ENCODE results near the gene SORT1.
"Not testable (repeated sequence)": the region's sequence is repeated elsewhere in the genome, so short reads cannot be mapped to it uniquely, and the experiment has no call there.

Gene SORT1

GRCh38 chr1:109379422-109379821 is 18.3 kb downstream of the SORT1 start:
- DNase-seq: no peak

- DNase-seq: no peak
Measured at GRCh38 chr1:109377698-109378097, 20.0 kb downstream of the SORT1 start.

DNA sequence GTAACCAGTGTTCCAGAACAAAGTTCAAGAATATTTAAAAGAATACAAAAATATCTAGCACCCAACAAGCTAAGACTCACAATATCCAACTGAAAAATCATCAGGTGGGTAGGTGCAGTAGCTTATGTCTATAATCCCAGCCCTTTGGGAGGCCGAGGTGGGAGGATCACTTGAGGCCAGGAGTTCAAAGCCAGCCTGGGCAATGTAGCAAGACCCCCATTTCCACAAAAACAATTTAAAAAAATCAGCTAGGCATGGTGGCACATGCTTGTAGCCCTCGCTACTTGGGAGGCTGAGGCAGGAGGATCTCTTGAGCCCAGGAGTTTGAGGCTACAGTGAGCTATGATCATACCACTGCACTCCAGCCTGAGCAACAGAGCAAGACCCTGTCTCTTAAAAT is 24.0 kb downstream of the SORT1 start:
- not testable (repeated sequence) for DNase-seq

GRCh38 chr1:109373126-109373525 is 24.6 kb downstream of the SORT1 start:
- DNase-seq: no peak

DNA sequence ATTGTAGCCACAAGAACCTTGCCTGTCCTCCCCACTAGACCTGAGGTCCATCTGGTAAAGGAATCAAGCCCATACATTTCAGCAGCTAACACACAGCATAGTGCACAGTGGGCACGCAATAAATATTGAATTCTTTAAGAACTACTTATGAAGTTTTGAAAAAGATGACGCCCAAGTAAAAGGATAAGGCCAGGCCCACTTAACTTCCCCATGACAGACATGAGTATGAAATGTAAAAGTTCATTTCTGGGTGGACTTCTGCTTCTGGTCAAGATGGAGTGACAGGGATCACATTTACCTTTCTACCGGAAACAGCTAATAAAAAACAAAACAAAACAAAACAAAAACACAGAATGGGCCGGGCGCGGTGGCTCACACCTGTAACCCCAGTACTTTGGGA is 25.4 kb downstream of the SORT1 start:
- DNase-seq: no peak

GRCh38 chr1:109371341-109371739 is 26.4 kb downstream of the SORT1 start:
- no peak for DNase-seq

DNA sequence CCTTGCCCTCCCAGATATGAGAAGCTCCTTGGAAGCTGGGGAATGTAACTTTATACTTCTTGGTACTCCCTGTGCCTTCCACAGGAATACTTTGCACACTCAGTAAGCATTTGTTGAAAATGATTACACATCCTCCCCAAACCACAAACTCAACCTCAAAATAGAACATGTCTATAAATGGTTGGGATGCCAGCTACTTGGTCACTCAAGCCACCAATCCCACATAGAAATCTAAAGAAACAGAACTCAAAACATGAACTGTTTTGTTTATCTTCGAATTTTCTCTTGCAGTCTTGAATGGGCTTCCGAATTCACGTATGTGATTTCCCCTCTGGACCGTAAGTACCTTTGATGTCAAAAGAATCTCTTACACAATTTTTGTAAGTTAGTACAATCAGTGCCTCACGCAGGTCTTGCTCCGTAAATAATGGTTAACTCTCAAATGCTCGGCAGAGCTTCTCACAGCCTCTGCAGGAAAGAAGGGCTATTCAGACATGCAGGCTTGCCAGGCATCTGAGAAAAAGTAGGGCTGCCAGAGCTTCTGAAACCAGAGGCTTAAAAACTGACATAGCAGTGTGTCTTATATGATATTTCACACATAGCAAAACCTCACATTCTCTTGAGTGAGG is 26.9 kb downstream of the SORT1 start:
- DNase-seq: no peak

- no peak for DNase-seq
Measured at GRCh38 chr1:109369167-109369746, 28.5 kb downstream of the SORT1 start.

GRCh38 chr1:109368464-109368863 is 29.3 kb downstream of the SORT1 start:
- DNase-seq: no peak

GRCh38 chr1:109367626-109368025 is 30.1 kb downstream of the SORT1 start:
- DNase-seq: no peak

- no peak for DNase-seq
Measured at GRCh38 chr1:109365642-109366204, 32.0 kb downstream of the SORT1 start.

- DNase-seq: no peak
Measured at GRCh38 chr1:109361649-109362048, 36.1 kb downstream of the SORT1 start.

DNA sequence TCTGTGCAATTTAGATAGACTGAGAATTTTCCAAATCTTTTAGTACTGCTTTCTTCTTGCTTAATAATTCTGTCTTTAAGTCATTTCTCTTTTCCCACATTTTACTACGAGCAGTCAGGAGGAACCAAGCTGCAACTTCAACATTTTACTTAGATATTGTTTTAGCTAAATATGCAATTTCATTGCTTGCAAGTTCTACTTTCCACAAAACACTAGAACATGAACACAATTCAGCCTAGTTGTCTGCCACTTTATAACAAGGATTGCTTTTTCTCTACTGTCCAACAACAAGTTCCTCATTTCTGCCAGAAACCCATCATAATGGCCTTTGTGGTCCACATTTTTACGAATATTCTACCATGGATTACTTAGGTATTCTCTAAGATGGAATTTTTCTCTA is 36.6 kb downstream of the SORT1 start:
- DNase-seq: no peak

GRCh38 chr1:109357616-109358015 is 40.1 kb downstream of the SORT1 start:
- DNase-seq: no peak

- DNase-seq: no peak
Measured at GRCh38 chr1:109356915-109357314, 40.8 kb downstream of the SORT1 start.

DNA sequence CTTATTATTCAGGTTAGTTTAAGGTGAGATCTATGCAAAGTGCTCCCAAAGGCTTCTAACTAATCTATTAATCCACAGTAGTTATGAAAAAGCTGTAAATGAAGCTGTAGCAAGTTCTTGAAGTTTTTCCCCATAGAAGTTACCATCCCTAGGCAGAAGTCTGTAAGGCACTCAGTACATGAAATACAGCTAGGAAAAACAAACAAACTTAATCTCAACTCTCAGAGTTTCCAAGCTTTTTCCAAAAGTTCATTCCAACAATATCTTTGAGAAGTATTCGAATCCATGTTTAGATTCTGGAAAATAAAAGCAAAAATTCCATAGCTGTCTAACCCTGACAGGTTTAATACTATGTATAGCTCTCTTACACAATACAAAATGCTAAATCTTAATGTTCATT is 41.2 kb downstream of the SORT1 start:
- DNase-seq: no peak

DNA sequence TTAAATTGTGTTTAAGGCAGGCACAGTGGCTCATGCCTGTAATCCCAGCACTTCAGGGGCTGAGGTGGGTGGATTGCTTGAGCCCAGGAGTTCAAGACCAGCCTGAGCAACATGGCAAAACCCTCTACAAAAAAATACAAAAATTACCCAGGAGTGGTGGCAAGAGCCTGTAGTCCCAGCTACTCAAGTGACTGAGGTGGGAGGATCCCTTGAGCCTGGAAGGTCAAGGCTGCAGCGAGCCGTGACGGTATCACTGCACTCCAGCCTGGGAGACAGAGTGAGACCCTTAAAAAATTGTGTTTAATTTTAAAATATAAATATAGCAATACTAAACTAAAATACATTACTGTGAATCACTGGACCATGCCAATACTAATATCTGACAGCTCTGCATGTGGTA is 42.8 kb downstream of the SORT1 start:
- no peak for DNase-seq

DNA sequence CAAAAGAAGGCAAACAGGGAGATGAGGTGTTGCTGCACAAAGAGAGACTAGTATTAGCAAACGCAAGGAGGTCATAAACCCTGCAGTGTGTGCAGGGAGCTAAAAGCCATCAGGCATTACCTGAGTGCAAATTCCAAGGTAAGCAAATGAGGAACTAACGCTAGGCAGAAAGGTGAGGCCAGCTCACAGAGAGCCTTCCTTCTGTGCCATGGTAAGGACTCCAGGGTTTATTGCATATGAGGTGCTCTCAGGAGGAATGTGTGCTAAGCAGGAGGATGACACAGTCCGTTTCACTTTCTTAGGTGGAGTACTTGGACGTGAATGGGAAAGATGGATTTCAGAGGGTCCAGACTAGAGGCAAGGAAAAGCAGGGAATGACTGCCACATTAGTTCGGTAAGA is 46.3 kb downstream of the SORT1 start:
- no peak for DNase-seq

DNA sequence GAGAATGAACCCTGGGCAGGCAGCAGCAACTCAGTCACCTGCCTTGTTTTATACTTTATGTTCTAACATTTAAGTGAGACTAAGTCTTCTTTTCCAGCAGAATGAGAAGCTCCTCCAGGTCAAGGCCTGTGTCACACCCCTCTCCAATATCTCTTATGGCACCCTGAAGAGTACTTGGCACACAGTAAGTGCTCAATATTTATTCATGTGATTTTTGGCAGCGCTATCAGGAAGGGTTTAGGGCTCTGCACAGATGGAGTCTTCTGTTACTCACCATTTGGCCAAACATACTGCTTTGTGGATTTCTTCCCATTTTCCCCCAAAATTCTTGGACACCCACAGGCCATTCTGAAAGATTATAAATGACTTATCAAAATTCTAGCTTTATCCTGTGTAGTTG is 47.1 kb downstream of the SORT1 start:
- DNase-seq: no peak

DNA sequence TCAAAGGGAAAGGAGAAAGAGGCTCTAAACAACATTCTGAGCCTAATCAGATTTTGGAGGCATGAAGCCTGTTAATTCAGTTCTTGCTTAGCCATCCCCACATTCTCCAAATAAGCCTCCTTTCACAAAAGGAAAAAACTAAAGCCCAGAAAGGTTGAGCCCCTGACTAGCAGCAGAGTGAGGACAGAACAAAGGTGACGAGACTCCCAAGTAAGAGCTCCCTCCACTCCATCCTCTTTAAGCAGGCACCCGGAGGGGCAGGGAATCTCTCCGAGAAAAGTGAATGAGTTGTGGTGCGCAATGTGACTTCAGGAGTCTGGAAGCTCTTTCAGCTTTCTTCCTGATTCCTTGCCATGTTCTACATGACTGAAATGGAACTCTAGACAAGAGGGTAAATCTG is 47.5 kb downstream of the SORT1 start:
- DNase-seq: no peak

- DNase-seq: no peak
Measured at GRCh38 chr1:109347511-109347910, 50.2 kb downstream of the SORT1 start.

DNA sequence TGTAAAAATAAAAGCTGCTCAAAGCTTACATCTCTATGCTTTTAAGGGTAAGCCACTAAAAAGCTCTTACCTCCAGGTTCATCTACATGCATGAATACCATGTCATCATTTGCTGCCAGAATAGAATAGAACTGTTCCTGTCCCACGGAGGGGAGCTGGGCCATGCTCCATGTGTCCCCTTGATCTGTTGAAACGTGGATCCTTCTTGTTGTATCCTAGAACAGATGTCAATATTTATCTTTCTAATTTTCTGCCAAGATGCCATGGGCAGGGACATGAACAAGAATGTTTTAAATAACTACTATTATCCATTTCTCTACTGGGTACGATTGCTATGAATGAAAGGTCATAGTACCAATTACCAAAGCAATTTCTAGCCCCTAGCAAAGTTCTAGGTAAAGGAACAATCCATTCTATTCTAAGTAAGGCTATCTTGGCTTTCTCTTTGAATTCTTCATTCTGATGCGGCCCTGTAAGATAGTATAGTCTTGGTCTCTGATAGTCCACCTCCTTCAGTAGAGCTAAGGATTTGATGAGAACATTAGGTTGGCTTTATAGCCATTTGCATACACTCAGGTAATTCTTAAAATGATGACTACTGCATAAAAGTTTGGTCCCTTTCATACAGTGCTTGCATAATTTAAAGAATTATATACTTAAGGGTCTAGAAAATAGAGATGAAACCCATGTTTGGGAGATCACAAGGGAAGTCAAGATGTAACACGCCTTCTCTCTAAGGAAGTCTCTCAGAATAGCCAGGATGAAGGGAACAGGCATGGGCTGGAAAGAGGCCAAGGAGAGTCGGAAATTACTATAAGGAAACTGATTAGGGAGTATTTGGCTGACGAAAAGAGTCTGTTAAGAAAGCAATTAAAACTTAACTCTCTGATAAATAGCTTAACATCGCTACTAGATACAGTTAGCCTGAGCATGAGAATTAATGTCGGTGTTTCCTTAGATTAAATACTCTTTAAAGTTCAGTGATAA is 55.5 kb downstream of the SORT1 start:
- DNase-seq: no peak

GRCh38 chr1:109338608-109339007 is 59.1 kb downstream of the SORT1 start:
- DNase-seq: no peak

DNA sequence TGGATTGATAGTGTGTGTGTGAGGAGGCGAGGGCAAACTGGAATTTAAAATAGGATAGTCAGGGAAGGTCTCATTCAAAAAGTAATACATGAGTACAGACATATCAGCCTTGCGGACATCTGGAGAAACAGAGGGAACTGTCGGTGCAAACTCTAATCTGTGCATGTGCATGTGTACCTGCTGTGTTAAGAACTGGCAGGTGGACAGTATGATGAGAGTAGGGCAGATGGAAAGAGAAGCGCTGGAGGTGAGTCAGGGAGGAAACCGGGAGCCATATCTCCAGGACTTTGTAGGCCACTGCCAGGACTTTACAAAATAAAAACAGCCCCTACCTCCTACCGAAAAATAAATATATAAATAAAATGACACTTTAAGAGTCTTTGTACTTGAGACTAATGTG is 59.6 kb downstream of the SORT1 start:
- DNase-seq: no peak

Measured in 8988T (cell line).